ENCODE data around the gene GNAS.

GRCh38 chr20:58839474-58839874 is 13.0 kb upstream of the GNAS start:
- TF ChIP-seq CTCF (IDR thresholded peaks at IDR 0.05; ENCODE audit: insufficient read depth, low read depth, low read length) (no peak), EZH2 (IDR thresholded peaks at IDR 0.05; ENCODE audit: insufficient read depth, low read length) (no peak)
